Measurements from ENCODE around the gene GALNT4.

- TF ChIP-seq CTCF (CRISPR knock-in tag; IDR thresholded peaks at IDR 0.05) (no peak), ZBTB43 (CRISPR knock-in tag; conservative IDR thresholded peaks at IDR 0.05) (no peak), POLR2AphosphoS5 (IDR thresholded peaks at IDR 0.05; ENCODE audit: low read depth, low read length) (no peak), MAZ (IDR thresholded peaks at IDR 0.05; ENCODE audit: borderline replicate concordance, low read depth, low read length) (no peak), MAZ (CRISPR knock-in tag; IDR thresholded peaks at IDR 0.05; ENCODE audit: low read depth) (no peak), ZBTB21 (CRISPR knock-in tag; IDR thresholded peaks at IDR 0.05) (no peak), NFIC (IDR thresholded peaks at IDR 0.05; ENCODE audit: low read length) (no peak), BRCA1 (CRISPR knock-in tag; IDR thresholded peaks at IDR 0.05) (no peak), TCF7L2 (IDR thresholded peaks at IDR 0.05; ENCODE audit: low read depth, low read length) (no peak), CEBPB (IDR thresholded peaks at IDR 0.05; ENCODE audit: borderline replicate concordance, low read depth, low read length) (no peak)
These were observed 19.8 kb downstream of the GALNT4 start for GRCh38 chr12:89504560-89505346.
